ENCODE data around the gene ADAMTS18. TPM values are rescaled to one million over a fixed set of nuclear protein-coding genes. Genes with fewer than 3 reads are reported as not detected.
"Not testable (repeated sequence)": the region's sequence is repeated elsewhere in the genome, so short reads cannot be mapped to it uniquely, and the experiment has no call there.

Gene ADAMTS18
- total and polyA plus RNA-seq, 9 donors: 0.05 to 2.3 (median 0.79) TPM; not detected in 1

DNA sequence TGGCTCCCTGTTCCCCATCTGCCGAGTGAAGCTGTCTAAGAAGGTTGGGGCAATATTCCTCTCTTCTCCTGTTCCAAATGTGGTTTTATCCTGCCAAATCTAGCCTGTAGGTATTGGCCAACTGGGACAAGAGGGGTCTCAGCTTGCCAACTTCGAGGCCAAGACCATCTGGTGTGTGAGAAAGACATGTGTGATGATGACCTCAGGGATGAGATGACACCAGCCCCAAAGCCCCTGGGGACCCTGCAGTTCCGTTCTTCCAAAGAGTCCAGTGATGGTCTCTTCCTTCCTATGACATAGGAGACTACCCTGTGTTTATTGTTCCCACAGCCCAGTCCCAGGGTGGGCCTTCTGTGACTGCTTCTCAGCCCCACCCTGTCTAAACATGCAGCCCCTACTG, 34.8 kb upstream of the ADAMTS18 start:
- H3K36me3 ChIP-seq: no peaks in the 10 kb centered on the region
- intact Hi-C loops (cut with DNase I): no loop called here
- no peak overlapping the region for H3K4me3 ChIP-seq
- TF ChIP-seq POLR2A (IDR thresholded peaks at IDR 0.05): no peak
- no peaks in the 10 kb centered on the region for H3K27me3 ChIP-seq
- H3K9me3 ChIP-seq: no peaks in the 10 kb centered on the region
- no peak overlapping the region for H3K27ac ChIP-seq
- DNase-seq: no peak
- peaks cover 4% of the 10 kb centered on the region for H3K4me1 ChIP-seq (ENCODE audit: insufficient read depth)
- WGBS, 3 donors: 77 to 93% (median 85%) methylated on average over 3 of the region's 3 CpGs

DNA sequence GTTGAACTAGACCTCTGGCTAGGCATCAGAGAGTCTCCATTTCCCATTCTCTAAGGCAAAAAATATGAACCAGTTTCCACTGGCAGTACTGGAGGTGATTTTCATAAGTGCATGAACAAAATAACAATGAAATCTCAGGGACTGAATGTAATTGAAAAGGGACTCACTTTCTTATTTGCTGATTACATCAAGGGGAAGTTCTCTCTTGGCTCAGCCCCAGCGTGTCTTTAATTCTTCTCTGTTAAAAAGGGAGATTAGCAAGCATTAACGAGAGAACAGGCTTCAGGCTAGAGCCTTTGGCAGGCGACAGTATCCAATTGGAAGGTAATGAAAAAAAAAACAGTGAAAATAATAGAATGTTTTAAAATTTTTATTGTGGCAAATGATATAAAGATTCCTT, 34.0 kb upstream of the ADAMTS18 start:
- H3K36me3 ChIP-seq: no peaks in the 10 kb centered on the region
- WGBS, 3 donors: 27 to 46% (median 32%) methylated on average over 3 of the region's 3 CpGs
- no peak for TF ChIP-seq EP300 (IDR thresholded peaks at IDR 0.05)
- no peak for TF ChIP-seq POLR2A (IDR thresholded peaks at IDR 0.05)
- no peak for TF ChIP-seq CTCF (IDR thresholded peaks at IDR 0.05)

GRCh38 chr16:77467821-77468335, 33.0 kb upstream of the ADAMTS18 start:
- TF ChIP-seq EP300 (IDR thresholded peaks at IDR 0.05): no peak
- no peak for TF ChIP-seq POLR2A (IDR thresholded peaks at IDR 0.05)
- no peak for TF ChIP-seq CTCF (IDR thresholded peaks at IDR 0.05)
- H3K36me3 ChIP-seq: no peaks in the 10 kb centered on the region
- intact Hi-C loops (cut with DNase I): no loop called here
- H3K9me3 ChIP-seq: no peaks in the 10 kb centered on the region
- WGBS, 3 donors: 63 to 74% (median 69%) methylated on average over 6 of the region's 6 CpGs
- no peaks in the 10 kb centered on the region for H3K27me3 ChIP-seq
- no peak overlapping the region for H3K4me3 ChIP-seq
- no peak overlapping the region for H3K27ac ChIP-seq
- peaks cover 4% of the 10 kb centered on the region for H3K4me1 ChIP-seq (ENCODE audit: insufficient read depth)
- DNase-seq: no peak

More for the DNA sequence above, 34.0 kb upstream of the ADAMTS18 start:
- Histone ChIP-seq H3K4me3 (no peak overlapping the region), H3K27me3 (no peaks in the 10 kb centered on the region), H3K4me1 (ENCODE audit: insufficient read depth) (peaks cover 4% of the 10 kb centered on the region), H3K9me3 (no peaks in the 10 kb centered on the region), H3K27ac (no peak overlapping the region)
- no peak for DNase-seq
- intact Hi-C loops (cut with DNase I): no loop called here

DNA sequence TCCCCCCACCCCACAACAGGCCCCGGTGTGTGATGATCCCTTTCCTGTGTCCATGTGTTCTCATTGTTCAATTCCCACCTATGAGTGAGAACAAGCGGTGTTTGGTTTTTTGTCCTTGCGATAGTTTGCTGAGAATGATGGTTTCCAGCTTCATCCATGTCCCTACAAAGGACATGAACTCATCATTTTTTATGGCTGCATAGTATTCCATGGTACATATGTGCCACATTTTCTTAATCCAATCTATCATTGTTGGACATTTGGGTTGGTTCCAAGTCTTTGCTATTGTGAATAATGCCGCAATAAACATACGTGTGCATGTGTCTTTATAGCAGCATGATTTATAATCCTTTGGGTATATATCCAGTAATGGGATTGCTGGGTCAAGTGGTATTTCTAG, 28.8 kb upstream of the ADAMTS18 start:
- H3K27ac ChIP-seq; H3K4me3 ChIP-seq; H3K27me3 ChIP-seq; DNase-seq; H3K4me1 ChIP-seq (ENCODE audit: insufficient read depth); intact Hi-C loops (cut with DNase I); H3K9me3 ChIP-seq; H3K36me3 ChIP-seq: not testable (repeated sequence)
- 90 to 97% (median 94%) methylated on average over 4 to 5 of the region's 5 CpGs for WGBS, 3 donors

DNA sequence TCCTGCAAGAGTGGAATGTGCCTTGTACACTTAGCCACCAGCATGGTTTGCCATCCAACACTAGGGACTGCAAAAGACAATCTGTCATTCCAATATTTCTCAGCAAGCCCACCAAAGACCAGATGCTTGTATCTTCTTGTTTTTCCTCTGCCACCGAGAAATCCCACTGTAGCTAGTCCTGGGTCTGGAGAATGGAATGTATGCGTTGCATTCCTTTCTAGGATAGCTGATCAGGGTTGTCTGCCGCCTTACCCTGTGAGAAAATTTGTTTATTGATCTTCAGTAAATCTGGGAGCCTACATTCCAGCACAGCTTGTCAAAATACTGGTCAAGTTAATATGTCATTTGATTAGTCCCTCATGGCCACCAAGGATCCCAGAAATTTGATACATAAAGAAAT, 28.1 kb upstream of the ADAMTS18 start:
- TF ChIP-seq EP300 (IDR thresholded peaks at IDR 0.05) (no peak), POLR2A (IDR thresholded peaks at IDR 0.05) (no peak), CTCF (IDR thresholded peaks at IDR 0.05) (no peak)
- WGBS, 3 donors: 34 to 54% (median 38%) methylated on average over 3 of the region's 3 CpGs

More for the DNA sequence above, 28.1 kb upstream of the ADAMTS18 start:
- no peak overlapping the region for H3K4me3 ChIP-seq
- no peak for DNase-seq
- intact Hi-C loops (cut with DNase I): no loop called here
- H3K9me3 ChIP-seq: no peaks in the 10 kb centered on the region
- H3K27me3 ChIP-seq: no peaks in the 10 kb centered on the region
- no peaks in the 10 kb centered on the region for H3K4me1 ChIP-seq (ENCODE audit: insufficient read depth)
- no peak overlapping the region for H3K27ac ChIP-seq
- H3K36me3 ChIP-seq: no peaks in the 10 kb centered on the region
